ENCODE results near the gene SRD5A2.

DNA sequence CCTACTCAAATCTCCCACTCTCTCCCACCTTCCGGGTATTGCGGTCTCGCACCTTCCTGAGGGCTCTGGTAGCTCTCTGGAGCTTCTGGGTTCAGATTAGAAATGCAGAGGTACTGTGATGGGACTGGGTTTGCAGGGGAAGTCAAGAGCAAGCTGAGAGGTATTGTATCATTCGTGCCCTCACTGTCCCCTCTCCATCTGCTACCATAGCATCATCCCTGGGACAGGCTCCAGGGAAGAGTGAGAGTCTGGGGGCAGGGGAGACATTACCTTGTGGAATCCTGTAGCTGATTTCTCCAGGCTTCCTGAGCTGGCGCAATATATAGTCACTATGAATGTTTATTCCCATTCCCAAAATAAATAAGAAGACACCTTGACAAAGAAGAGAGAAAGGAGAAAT, 49.6 kb downstream of the SRD5A2 start:
- TF ChIP-seq, protein P1, sequence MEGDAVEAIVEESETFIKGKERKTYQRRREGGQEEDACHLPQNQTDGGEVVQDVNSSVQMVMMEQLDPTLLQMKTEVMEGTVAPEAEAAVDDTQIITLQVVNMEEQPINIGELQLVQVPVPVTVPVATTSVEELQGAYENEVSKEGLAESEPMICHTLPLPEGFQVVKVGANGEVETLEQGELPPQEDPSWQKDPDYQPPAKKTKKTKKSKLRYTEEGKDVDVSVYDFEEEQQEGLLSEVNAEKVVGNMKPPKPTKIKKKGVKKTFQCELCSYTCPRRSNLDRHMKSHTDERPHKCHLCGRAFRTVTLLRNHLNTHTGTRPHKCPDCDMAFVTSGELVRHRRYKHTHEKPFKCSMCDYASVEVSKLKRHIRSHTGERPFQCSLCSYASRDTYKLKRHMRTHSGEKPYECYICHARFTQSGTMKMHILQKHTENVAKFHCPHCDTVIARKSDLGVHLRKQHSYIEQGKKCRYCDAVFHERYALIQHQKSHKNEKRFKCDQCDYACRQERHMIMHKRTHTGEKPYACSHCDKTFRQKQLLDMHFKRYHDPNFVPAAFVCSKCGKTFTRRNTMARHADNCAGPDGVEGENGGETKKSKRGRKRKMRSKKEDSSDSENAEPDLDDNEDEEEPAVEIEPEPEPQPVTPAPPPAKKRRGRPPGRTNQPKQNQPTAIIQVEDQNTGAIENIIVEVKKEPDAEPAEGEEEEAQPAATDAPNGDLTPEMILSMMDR (IDR thresholded peaks at IDR 0.05; ENCODE audit: insufficient read depth, low read depth, low read length): no peak
- no peak for TF ChIP-seq EZH2 (IDR thresholded peaks at IDR 0.05; ENCODE audit: insufficient read depth, low read length)

All from astrocyte (in vitro differentiated cells and primary cell).